SKM-1 treated with dmso at 0.1 percent for 144 hours (cell line): ENCODE results near the gene ZSWIM4.
A peak's percentile ranks its signal among the peaks of the same experiment; 100 is the strongest.

Experiments
- DNase-seq: peaks from one replicate; lab custom pipeline; 2025; ENCODE audit not compliant: unreplicated experiment; lab: John Stamatoyannopoulos, UW

Gene ZSWIM4

GRCh38 chr19:13834244-13835069 is 39.2 kb downstream of the ZSWIM4 start:
- DNase-seq, result no peak

GRCh38 chr19:13835791-13836723 is 40.8 kb downstream of the ZSWIM4 start:
- peak; percentile 97 for DNase-seq

GRCh38 chr19:13838435-13839129 is 43.3 kb downstream of the ZSWIM4 start:
- no peak for DNase-seq

- DNase-seq, result peak; percentile 79
Measured at GRCh38 chr19:13839130-13839937, 44.1 kb downstream of the ZSWIM4 start.

- no peak for DNase-seq
Measured at GRCh38 chr19:13839938-13840304, 44.7 kb downstream of the ZSWIM4 start.

GRCh38 chr19:13840305-13841085 is 45.3 kb downstream of the ZSWIM4 start:
- no peak for DNase-seq

- DNase-seq, result no peak
Measured at GRCh38 chr19:13841086-13841961, 46.1 kb downstream of the ZSWIM4 start.

- no peak for DNase-seq
Measured at GRCh38 chr19:13841962-13842290, 46.7 kb downstream of the ZSWIM4 start.

- peak; percentile 56 for DNase-seq
Measured at GRCh38 chr19:13842291-13843103, 47.3 kb downstream of the ZSWIM4 start.

GRCh38 chr19:13843104-13843921 is 48.1 kb downstream of the ZSWIM4 start:
- no peak for DNase-seq

GRCh38 chr19:13844130-13844631 is 48.9 kb downstream of the ZSWIM4 start:
- no peak for DNase-seq

- DNase-seq, result peak; percentile 83
Measured at GRCh38 chr19:13846557-13847406, 51.5 kb downstream of the ZSWIM4 start.

GRCh38 chr19:13847407-13848339 is 52.4 kb downstream of the ZSWIM4 start:
- DNase-seq, result peak; percentile 58

- no peak for DNase-seq
Measured at GRCh38 chr19:13848340-13848677, 53.1 kb downstream of the ZSWIM4 start.
